MM.1S (cell line): ENCODE results near the gene GPRIN3.

Source experiments
- DNase-seq: peaks from one replicate; pipeline ENCODE4 v3.0.0-alpha.2; 2015
- H2AFZ ChIP-seq: fragments of 300-600 bp; sonication (generic); 2 replicates; pipeline ENCODE4 v1.6.0; 2016; ENCODE audit warnings: antibody characterized with exemption, low read length
- H3F3A ChIP-seq: fragments of 300-600 bp; sonication (generic); 2 replicates; pipeline ENCODE4 v1.6.1; 2016; ENCODE audit warnings: mild to moderate bottlenecking, antibody characterized with exemption, low read length, moderate library complexity, mixed read lengths; ENCODE audit not compliant: insufficient read depth
- H3K27ac ChIP-seq: fragments of 300-600 bp; sonication (generic); 2 replicates; pipeline ENCODE4 v1.5.1; 2016; ENCODE audit warnings: mild to moderate bottlenecking, low read length
- H3K27me3 ChIP-seq: fragments of 300-600 bp; sonication (generic); replicated peaks from 2 replicates; pipeline ENCODE4 v1.6.0; 2016; ENCODE audit warnings: low read length; ENCODE audit not compliant: insufficient read depth
- H3K36me3 ChIP-seq: fragments of 300-600 bp; sonication (generic); replicated peaks from 2 replicates; pipeline ENCODE4 v1.6.1; 2016; ENCODE audit warnings: mild to moderate bottlenecking, low read length, mixed read lengths; ENCODE audit not compliant: insufficient read depth
- H3K4me1 ChIP-seq: fragments of 300-600 bp; sonication (generic); 2 replicates; pipeline ENCODE4 v1.6.1; 2016; ENCODE audit warnings: low read length, mixed read lengths
- H3K4me2 ChIP-seq: fragments of 300-600 bp; sonication (generic); 2 replicates; pipeline ENCODE4 v1.6.0; 2016; ENCODE audit warnings: low read depth, low read length
- H3K4me3 ChIP-seq: fragments of 300-600 bp; sonication (generic); 2 replicates; pipeline ENCODE4 v1.5.1; 2016; ENCODE audit warnings: low read length, mixed read lengths
- H3K79me2 ChIP-seq: fragments of 300-600 bp; sonication (generic); 2 replicates; pipeline ENCODE4 v1.6.1; 2016; ENCODE audit warnings: mixed run types, low read length, mixed read lengths
- H3K9ac ChIP-seq: fragments of 300-600 bp; sonication (generic); 2 replicates; pipeline ENCODE4 v1.6.1; 2016; ENCODE audit warnings: low read length, mixed read lengths
- H3K9me2 ChIP-seq: fragments of 300-600 bp; sonication (generic); replicated peaks from 2 replicates; pipeline ENCODE4 v1.6.1; 2016; ENCODE audit warnings: mild to moderate bottlenecking, low read length, mixed read lengths; ENCODE audit not compliant: insufficient read depth
- H3K9me3 ChIP-seq: fragments of 300-600 bp; sonication (generic); replicated peaks from 2 replicates; pipeline ENCODE4 v1.6.1; 2016; ENCODE audit warnings: mild to moderate bottlenecking, low read length, mixed read lengths; ENCODE audit not compliant: insufficient read depth
- H4K20me1 ChIP-seq: fragments of 300-600 bp; sonication (generic); 2 replicates; pipeline ENCODE4 v1.6.1; 2016; ENCODE audit warnings: mild to moderate bottlenecking, low read length, moderate library complexity, mixed read lengths; ENCODE audit not compliant: insufficient read depth
- EZH2 ChIP-seq: fragments of 300-600 bp; sonication (generic); optimal IDR thresholded peaks from 2 replicates; pipeline ENCODE3; 2017; ENCODE audit warnings: low read depth, mild to moderate bottlenecking, antibody characterized with exemption, low read length, mixed read lengths
- EZH2phosphoT487 ChIP-seq: fragments of 300-600 bp; sonication (generic); IDR thresholded peaks from 2 replicates; pipeline ENCODE4 v1.6.1; 2018; ENCODE audit warnings: antibody characterized with exemption, low read length
- TF ChIP-seq, protein P1 (sequence below): fragments of 300-600 bp; sonication (generic); IDR thresholded peaks from 2 replicates; pipeline ENCODE4 v1.5.1; 2016; ENCODE audit warnings: antibody characterized with exemption, low read length, mixed read lengths

Gene GPRIN3

DNA sequence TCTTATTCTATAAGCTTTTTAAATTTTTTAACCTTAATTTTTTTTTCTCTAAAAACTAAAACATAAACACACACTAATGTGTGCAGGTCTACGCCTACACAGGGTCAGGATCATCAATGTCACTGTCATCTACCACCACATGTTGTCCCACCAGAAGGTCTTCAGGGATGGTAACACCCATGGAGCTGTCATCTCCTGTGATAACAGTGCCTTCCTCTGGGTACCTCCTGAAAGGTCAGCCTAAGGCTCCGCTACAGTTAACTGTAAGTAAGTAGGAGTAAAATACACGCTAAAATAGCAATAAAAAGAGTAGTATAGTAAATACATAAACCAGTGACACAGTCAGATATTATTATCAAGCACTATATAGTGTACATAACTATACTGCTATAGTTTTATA, 45.9 kb upstream of the GPRIN3 start:
- H3K4me1 ChIP-seq = no peaks in the 10 kb centered on the region
- H3K4me3 ChIP-seq = no peak overlapping the region
- no peaks in the 10 kb centered on the region for H4K20me1 ChIP-seq
- no peak overlapping the region for H3K4me2 ChIP-seq
- H3F3A ChIP-seq = no peaks in the 10 kb centered on the region
- no peaks in the 10 kb centered on the region for H3K79me2 ChIP-seq
- H3K27ac ChIP-seq = no peak overlapping the region
- TF ChIP-seq EZH2 (no peak), EZH2phosphoT487 (no peak)
- TF ChIP-seq, protein P1, sequence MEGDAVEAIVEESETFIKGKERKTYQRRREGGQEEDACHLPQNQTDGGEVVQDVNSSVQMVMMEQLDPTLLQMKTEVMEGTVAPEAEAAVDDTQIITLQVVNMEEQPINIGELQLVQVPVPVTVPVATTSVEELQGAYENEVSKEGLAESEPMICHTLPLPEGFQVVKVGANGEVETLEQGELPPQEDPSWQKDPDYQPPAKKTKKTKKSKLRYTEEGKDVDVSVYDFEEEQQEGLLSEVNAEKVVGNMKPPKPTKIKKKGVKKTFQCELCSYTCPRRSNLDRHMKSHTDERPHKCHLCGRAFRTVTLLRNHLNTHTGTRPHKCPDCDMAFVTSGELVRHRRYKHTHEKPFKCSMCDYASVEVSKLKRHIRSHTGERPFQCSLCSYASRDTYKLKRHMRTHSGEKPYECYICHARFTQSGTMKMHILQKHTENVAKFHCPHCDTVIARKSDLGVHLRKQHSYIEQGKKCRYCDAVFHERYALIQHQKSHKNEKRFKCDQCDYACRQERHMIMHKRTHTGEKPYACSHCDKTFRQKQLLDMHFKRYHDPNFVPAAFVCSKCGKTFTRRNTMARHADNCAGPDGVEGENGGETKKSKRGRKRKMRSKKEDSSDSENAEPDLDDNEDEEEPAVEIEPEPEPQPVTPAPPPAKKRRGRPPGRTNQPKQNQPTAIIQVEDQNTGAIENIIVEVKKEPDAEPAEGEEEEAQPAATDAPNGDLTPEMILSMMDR = no peak
- no peaks in the 10 kb centered on the region for H3K9me2 ChIP-seq
- no peak overlapping the region for H3K9ac ChIP-seq
- no peak overlapping the region for H2AFZ ChIP-seq
- no peak for DNase-seq
- no peaks in the 10 kb centered on the region for H3K36me3 ChIP-seq
- H3K27me3 ChIP-seq = no peaks in the 10 kb centered on the region
- H3K9me3 ChIP-seq = no peaks in the 10 kb centered on the region

DNA sequence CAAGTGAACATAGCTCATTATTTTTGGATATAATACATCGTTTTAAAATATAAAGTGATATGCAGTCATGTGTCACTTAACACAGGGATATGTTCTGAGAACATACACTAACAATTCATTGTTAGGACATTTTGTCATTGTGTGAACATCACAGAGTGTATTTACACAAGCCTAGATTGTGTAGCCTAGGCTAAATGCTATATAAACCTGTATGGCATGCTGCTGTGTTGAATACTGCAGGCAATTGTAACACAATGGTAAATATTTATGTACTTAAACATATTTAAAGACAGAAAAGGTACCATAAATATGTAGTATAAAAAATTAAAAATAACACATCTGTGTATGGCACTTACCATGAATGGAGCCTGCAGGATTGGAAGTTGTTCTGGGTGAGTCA, 44.9 kb upstream of the GPRIN3 start:
- Histone ChIP-seq H3K9me2 (no peaks in the 10 kb centered on the region), H3K4me1 (no peaks in the 10 kb centered on the region), H2AFZ (no peak overlapping the region), H3F3A (no peaks in the 10 kb centered on the region), H3K27me3 (no peaks in the 10 kb centered on the region), H3K4me3 (no peak overlapping the region), H3K36me3 (no peaks in the 10 kb centered on the region), H3K4me2 (no peak overlapping the region), H3K27ac (no peak overlapping the region), H3K9me3 (no peaks in the 10 kb centered on the region), H3K79me2 (no peaks in the 10 kb centered on the region), H3K9ac (no peak overlapping the region), H4K20me1 (no peaks in the 10 kb centered on the region)
- DNase-seq = no peak
- TF ChIP-seq, protein P1 = no peak
- TF ChIP-seq EZH2phosphoT487 = no peak

DNA sequence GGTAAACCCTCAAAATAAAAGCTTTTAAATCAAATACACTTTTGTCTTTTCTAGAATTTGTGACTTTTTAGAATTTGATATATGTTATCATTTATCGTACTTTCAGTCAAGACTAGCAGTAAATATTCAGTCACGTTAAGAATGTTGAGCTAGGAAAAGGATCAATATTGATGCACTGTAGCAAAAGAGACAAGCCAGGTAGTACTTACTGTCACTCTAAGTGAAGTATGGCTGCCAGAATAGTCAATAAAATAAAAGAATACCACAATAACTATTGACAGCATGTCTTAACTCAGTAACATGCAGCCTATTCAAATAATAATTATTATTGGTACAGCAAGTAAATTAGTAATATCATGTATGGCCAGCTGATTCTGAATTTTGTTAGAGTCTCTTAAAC, 43.6 kb upstream of the GPRIN3 start:
- Histone ChIP-seq H2AFZ (no peak overlapping the region), H3K9me3 (no peaks in the 10 kb centered on the region), H3K27me3 (no peaks in the 10 kb centered on the region), H3K4me2 (no peak overlapping the region), H3K9me2 (no peaks in the 10 kb centered on the region), H3K27ac (no peak overlapping the region), H3K4me1 (no peaks in the 10 kb centered on the region), H3K9ac (no peak overlapping the region), H3K79me2 (no peaks in the 10 kb centered on the region), H3K36me3 (no peaks in the 10 kb centered on the region), H3K4me3 (no peak overlapping the region), H3F3A (no peaks in the 10 kb centered on the region), H4K20me1 (no peaks in the 10 kb centered on the region)
- no peak for DNase-seq
- TF ChIP-seq EZH2phosphoT487 (no peak), EZH2 (no peak)
- TF ChIP-seq, protein P1 = no peak
